NCI-H460 (cell line): ENCODE data around the gene KIF5C. TPM values are rescaled to one million over a fixed set of nuclear protein-coding genes. Genes with fewer than 3 reads are reported as not detected.

Experiments used
- DNase-seq: peaks from one replicate; pipeline ENCODE4 v3.0.0-alpha.2; 2016; ENCODE audit warnings: low read depth; ENCODE audit errors: extremely low read depth
- small RNA-seq, 2 experiments: library from RNA; depleted of rRNA; stranded (forward); fragments of <200 nt; gene quantifications; one replicate each; pipeline ENCODE3, GENCODE V24; 2014
- total RNA-seq: library from RNA; depleted of rRNA; stranded (reverse); fragments of >200 nt; shearing (Covaris generic); gene quantifications from 2 replicates; pipeline ENCODE4 v1.2.3, GENCODE V29; 2014; rRNA removed

KIF5C gene
- total RNA-seq, 1 experiment from 2014 or later, result 0.64 TPM

DNA sequence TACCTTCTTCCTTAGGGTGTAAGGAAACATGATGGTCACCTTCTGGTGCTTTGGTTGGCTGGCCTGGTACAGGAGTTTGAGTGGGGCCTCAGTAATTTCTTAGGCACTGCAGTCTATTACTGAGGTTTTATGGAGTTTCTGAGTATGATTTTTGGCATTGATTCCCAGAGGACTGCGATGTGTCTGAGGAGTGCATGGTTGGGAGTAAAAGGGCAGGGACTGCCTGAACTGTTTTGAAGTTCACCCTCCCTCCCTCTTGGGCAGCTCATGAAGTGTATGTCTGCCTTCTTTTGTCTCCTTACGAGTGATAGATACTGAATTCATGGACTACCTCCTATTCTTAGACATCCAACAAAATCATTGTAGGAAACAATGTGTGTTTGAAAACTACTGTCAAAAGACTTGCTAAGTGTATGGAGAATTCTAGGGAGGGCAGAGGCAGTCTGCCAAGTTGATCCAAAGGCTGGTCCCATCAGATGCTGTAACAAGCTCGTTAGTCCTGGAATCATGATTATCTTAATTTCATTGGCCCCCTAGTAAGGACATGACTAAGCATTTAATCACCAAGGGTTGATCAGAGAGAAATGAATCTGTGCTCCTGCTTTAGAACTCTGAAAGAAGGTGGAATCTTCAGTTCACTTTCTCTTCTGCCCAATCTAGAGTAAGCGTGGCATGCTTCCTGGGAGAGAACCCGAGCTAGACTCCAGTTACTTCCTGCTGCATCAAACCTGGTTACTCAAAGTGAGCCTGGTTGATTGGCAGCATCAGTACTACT lies 190.0 kb downstream of the KIF5C start:
- DNase-seq, result no peak

GRCh38 chr2:149068225-149068995 lies 193.4 kb downstream of the KIF5C start:
- DNase-seq, result no peak

DNA sequence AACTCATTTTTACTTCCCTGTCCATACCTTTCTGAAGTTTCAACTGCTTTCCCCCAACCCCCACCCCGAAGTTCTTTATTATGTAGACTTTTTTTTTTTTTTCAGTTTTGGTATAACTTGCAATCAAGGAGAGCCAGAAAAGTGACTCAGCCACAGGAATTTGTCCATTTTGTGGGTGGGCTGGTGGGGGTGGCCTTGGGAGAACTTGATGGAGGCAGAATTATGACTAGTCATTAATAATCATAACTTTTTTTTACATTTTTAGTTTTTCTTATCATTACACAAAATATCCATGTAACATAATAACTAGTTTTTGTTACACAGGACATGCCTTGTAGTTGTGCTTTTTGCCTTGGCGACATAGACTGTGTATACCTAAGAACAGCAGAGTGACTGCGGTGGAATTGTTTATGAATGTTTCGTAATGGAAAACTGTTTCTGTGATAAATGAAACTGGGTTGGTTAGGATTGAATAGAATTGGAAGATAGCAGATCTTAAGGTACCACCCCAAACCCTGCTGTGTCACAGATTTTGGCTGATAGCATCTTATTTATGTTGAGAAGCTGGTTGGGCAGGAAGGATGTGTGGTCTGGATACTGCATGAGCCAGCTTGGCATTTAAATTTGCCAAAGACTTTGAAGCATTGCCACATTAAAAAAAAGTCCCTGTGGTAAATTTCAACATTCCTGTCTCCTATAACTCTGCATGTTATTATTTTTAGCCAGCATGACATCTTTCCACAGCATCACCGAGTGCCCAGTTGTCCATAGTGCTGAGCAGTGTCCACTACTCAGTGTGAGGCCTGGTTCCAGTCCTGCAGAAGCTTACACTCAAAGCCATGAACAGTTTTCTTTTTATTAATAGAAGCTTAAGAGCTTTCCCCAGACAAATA lies 194.2 kb downstream of the KIF5C start:
- DNase-seq, result no peak

GRCh38 chr2:149070681-149071320 lies 195.8 kb downstream of the KIF5C start:
- DNase-seq, result no peak

GRCh38 chr2:149075105-149075504 lies 200.1 kb downstream of the KIF5C start:
- no peak for DNase-seq

DNA sequence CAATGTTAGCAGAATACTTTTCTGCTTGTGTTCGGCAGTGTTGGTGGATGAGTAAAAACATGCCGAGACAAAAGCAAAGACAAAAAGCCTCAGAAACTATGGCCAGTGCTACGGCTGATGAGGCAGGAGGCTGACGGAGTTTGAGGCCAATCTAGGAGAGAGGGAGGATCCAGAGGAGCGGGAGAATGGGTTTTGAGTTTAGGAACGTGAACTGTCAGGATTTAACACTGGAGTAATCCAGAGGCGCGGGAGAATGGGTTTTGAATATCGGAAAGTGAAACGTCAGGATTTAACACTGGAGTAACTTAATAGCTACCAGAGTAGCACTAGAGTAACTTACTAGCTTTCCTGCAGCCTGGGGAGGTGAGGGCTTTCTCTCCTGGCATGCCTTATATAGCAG lies 200.8 kb downstream of the KIF5C start:
- DNase-seq, result no peak

Small RNA genes lying within 50 kb of the gene (small RNA-seq; reads per million reads assigned to genes)
- gene RNU2-9P, result 0 to 0.47 reads per million in 2 experiments
- 0 reads per million in 2 experiments for gene UBBP3

Other genes starting within 250 kb of the KIF5C start
- gene EPC2, start 230.5 kb upstream of the KIF5C start, total RNA-seq, result 24.2 and 27.1 TPM in 2 replicates
- gene LYPD6B, start 163.5 kb downstream of the KIF5C start, total RNA-seq, result 0.20 and 0.38 TPM in 2 replicates